Measurements from ENCODE around the gene ADCK1. TPM values are rescaled to one million over a fixed set of nuclear protein-coding genes. Genes with fewer than 3 reads are reported as not detected.

The ADCK1 gene
- total RNA-seq, 4 donors from 2014 or later, result 3.5 to 11.0 (median 5.5) TPM

DNA sequence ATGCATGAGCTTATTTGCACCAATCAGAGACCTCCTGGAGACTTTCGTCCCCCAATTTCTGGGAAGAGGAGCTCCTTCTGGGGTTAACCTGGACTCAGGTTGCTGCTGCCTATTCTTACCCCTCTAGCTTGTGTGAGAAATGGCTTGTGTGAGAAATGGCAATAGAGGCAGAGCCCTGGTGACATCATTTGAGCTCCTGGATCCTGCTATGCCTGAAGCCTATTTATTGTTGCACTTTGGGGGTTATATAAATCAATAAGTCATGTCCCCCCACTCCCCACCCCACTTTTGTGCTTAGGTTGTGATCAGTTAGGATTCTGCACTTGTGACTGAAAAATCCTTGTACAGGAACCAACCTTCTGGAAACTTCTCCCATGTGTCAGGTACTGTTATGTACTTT, 167.2 kb downstream of the ADCK1 start:
- TF ChIP-seq, protein P1, sequence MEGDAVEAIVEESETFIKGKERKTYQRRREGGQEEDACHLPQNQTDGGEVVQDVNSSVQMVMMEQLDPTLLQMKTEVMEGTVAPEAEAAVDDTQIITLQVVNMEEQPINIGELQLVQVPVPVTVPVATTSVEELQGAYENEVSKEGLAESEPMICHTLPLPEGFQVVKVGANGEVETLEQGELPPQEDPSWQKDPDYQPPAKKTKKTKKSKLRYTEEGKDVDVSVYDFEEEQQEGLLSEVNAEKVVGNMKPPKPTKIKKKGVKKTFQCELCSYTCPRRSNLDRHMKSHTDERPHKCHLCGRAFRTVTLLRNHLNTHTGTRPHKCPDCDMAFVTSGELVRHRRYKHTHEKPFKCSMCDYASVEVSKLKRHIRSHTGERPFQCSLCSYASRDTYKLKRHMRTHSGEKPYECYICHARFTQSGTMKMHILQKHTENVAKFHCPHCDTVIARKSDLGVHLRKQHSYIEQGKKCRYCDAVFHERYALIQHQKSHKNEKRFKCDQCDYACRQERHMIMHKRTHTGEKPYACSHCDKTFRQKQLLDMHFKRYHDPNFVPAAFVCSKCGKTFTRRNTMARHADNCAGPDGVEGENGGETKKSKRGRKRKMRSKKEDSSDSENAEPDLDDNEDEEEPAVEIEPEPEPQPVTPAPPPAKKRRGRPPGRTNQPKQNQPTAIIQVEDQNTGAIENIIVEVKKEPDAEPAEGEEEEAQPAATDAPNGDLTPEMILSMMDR (IDR thresholded peaks at IDR 0.05 in 4 of 5, conservative IDR thresholded peaks at IDR 0.05 in 1 of 5), result no peak
- no peak for TF ChIP-seq POLR2A (IDR thresholded peaks at IDR 0.05)
- Histone ChIP-seq H3K9me3 (no peaks in the 10 kb centered on the region), H3K27me3 (peaks cover 7 to 13% (median 8%) of the 10 kb centered on the region in 3 donors), H3K4me3 (no peak overlapping the region), H3K36me3 (no peaks in the 10 kb centered on the region), H3K27ac (no peak overlapping the region), H3K4me1 (peaks cover 0 to 4% of the 10 kb centered on the region in 2 donors)
- ATAC-seq (no peak), DNase-seq (no peak)
- intact Hi-C loops (cut with DNase I; ENCODE audit: low total_unique reads), result no loop called here
- in situ Hi-C loops (cut with MboI; ENCODE audit: low sequenced_read_pairs in 4 of 4), result no loop called here

DNA sequence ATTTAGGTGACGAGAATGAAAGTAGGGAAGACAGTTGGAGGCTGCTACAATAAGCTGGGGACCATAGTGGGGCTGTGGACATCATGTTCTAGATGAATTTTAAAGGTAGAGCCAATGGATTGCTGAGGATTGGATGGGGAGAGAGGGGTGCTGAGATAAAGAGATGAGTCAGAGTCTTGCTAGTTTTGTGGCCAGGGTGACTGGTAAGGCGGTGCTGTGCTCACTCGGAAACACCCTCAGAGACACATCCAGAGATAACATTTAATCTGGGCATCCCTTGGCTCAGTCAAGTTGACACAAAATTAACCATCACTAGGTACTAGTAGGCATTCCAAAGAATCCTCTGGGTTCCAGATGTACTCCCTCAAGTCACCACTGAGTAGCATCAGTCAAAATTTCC, 170.7 kb downstream of the ADCK1 start:
- no peak for ATAC-seq
- intact Hi-C loops (cut with DNase I; ENCODE audit: low total_unique reads) (no loop called here), in situ Hi-C loops (cut with MboI; ENCODE audit: low sequenced_read_pairs in 4 of 4) (no loop called here)
- no peak for TF ChIP-seq POLR2A (IDR thresholded peaks at IDR 0.05)
- TF ChIP-seq, protein P1 (IDR thresholded peaks at IDR 0.05 in 4 of 5, conservative IDR thresholded peaks at IDR 0.05 in 1 of 5), result no peak
- peaks cover 4 to 12% (median 6%) of the 10 kb centered on the region in 3 donors for H3K27me3 ChIP-seq
- H3K4me3 ChIP-seq, result no peak overlapping the region
- no peaks in the 10 kb centered on the region for H3K36me3 ChIP-seq
- H3K4me1 ChIP-seq, result peaks cover 0 to 4% of the 10 kb centered on the region in 2 donors
- no peaks in the 10 kb centered on the region for H3K9me3 ChIP-seq
- H3K27ac ChIP-seq, result no peak overlapping the region
- no peak for DNase-seq

DNA sequence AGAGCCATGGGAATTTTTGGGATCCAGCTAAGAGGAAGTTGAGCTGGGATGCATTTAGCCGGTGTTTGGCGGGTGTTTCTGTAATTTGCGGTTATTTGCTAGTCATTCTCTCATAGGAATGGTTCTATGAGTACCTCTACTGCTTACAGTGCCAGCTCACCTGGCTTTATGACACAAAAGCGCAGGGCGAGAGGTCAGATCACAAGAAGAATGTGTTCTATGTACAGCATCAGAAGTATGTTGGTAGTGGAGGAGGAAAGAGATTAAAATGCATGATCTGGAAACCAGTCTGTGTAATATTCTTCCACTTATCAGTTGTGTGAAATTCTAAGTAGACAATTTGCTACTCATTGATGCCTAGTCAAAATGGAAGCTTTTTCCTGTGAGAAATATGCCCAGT, 173.3 kb downstream of the ADCK1 start:
- intact Hi-C loops (cut with DNase I; ENCODE audit: low total_unique reads) (no loop called here), in situ Hi-C loops (cut with MboI; ENCODE audit: low sequenced_read_pairs in 4 of 4) (no loop called here)
- Histone ChIP-seq H3K27ac (no peak overlapping the region), H3K36me3 (no peaks in the 10 kb centered on the region), H3K27me3 (no peaks in the 10 kb centered on the region), H3K9me3 (no peaks in the 10 kb centered on the region), H3K4me3 (no peak overlapping the region), H3K4me1 (no peaks in the 10 kb centered on the region)
- no peak for TF ChIP-seq POLR2A (IDR thresholded peaks at IDR 0.05)
- TF ChIP-seq, protein P1 (IDR thresholded peaks at IDR 0.05 in 4 of 5, conservative IDR thresholded peaks at IDR 0.05 in 1 of 5), result no peak
- no peak for ATAC-seq
- DNase-seq, result no peak

DNA sequence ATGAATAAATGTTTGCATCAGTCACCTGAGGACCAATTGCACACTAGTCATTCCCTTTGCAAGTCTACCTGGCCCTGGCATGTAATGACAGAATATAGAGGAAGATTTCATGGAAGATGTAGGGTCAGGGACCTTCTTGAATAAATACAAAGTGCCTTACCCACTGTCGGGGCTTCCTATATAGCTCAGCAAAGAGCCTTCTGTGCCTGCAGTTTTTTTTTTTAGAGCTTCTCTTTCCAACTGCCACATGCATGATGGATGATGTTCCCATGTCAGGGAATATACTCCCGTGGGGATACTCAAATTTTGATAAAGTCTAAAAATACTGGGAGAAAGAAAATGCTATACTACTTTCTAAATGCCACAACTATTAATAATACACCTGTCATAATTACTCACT, 176.7 kb downstream of the ADCK1 start:
- H3K9me3 ChIP-seq, result no peaks in the 10 kb centered on the region
- no peaks in the 10 kb centered on the region for H3K36me3 ChIP-seq
- H3K4me3 ChIP-seq, result no peak overlapping the region
- peaks cover 0 to 4% of the 10 kb centered on the region in 2 donors for H3K4me1 ChIP-seq
- in situ Hi-C loops (cut with MboI; ENCODE audit: low sequenced_read_pairs in 4 of 4) (no loop called here), intact Hi-C loops (cut with DNase I; ENCODE audit: low total_unique reads) (no loop called here)
- no peak overlapping the region for H3K27ac ChIP-seq
- H3K27me3 ChIP-seq, result peaks cover 0 to 10% (median 0%) of the 10 kb centered on the region in 3 donors
- DNase-seq (no peak), ATAC-seq (no peak)
- no peak for TF ChIP-seq POLR2A (IDR thresholded peaks at IDR 0.05)
- TF ChIP-seq, protein P1 (IDR thresholded peaks at IDR 0.05 in 4 of 5, conservative IDR thresholded peaks at IDR 0.05 in 1 of 5), result no peak

DNA sequence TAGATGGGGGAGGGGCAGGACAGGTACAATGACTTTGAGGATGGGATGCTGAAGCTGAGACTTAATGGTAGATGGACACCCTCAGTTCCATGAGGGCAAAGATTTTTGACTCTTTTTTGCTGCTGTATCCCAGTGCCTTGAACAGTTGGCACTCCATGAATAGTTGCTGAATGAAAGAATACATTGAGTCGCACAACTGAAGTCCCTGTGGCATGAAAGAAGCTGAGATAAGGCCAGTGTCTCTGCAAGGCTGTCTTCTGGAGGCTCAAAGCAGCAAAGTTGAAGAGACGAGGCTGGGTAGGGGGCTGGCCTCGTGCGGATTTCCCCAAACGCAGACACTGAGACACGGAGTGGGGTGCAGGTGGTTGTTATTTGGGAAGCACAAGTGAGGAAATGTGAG, 179.3 kb downstream of the ADCK1 start:
- no peak for TF ChIP-seq POLR2A (IDR thresholded peaks at IDR 0.05)
- TF ChIP-seq, protein P1 (IDR thresholded peaks at IDR 0.05 in 4 of 5, conservative IDR thresholded peaks at IDR 0.05 in 1 of 5), result no peak
- intact Hi-C loops (cut with DNase I; ENCODE audit: low total_unique reads), result no loop called here
- no peak overlapping the region for H3K27ac ChIP-seq
- no peaks in the 10 kb centered on the region for H3K36me3 ChIP-seq
- H3K4me3 ChIP-seq, result no peak overlapping the region
- H3K9me3 ChIP-seq, result no peaks in the 10 kb centered on the region
- H3K4me1 ChIP-seq, result peaks cover 0 to 4% of the 10 kb centered on the region in 2 donors
- no peak for ATAC-seq
- no peak for DNase-seq
- in situ Hi-C loops (cut with MboI; ENCODE audit: low sequenced_read_pairs in 4 of 4), result no loop called here
- H3K27me3 ChIP-seq, result peaks cover 0 to 10% (median 0%) of the 10 kb centered on the region in 3 donors
